Measurements from ENCODE around the gene CORIN.
"Not testable (repeated sequence)": the region's sequence is repeated elsewhere in the genome, so short reads cannot be mapped to it uniquely, and the experiment has no call there.

CORIN gene

GRCh38 chr4:47562297-47562696, 275.6 kb downstream of the CORIN start:
- no peak for DNase-seq (ENCODE audit: low spot score)

GRCh38 chr4:47561331-47561730, 276.5 kb downstream of the CORIN start:
- DNase-seq (ENCODE audit: low spot score) = no peak

GRCh38 chr4:47560682-47561081, 277.2 kb downstream of the CORIN start:
- no peak for DNase-seq (ENCODE audit: low spot score)

- no peak for DNase-seq (ENCODE audit: low spot score)
Observed at GRCh38 chr4:47557255-47557654, 280.6 kb downstream of the CORIN start.

GRCh38 chr4:47555920-47556319, 281.9 kb downstream of the CORIN start:
- not testable (repeated sequence) for DNase-seq (ENCODE audit: low spot score)

GRCh38 chr4:47553329-47554125, 284.3 kb downstream of the CORIN start:
- no peak for DNase-seq (ENCODE audit: low spot score)

- DNase-seq (ENCODE audit: low spot score) = no peak
Observed at GRCh38 chr4:47551682-47552081, 286.2 kb downstream of the CORIN start.

- no peak for DNase-seq (ENCODE audit: low spot score)
Observed at GRCh38 chr4:47550899-47551548, 286.8 kb downstream of the CORIN start.

- not testable (repeated sequence) for DNase-seq (ENCODE audit: low spot score)
Observed at GRCh38 chr4:47550357-47550756, 287.5 kb downstream of the CORIN start.

Data from CD4-positive, alpha-beta T cell treated with Interleukin-2 at 100 ng/mL for 4 hours (primary cell).